Dendritic cell treated with granulocyte-macrophage colony-stimulating factor and Interleukin-4, amounts not matched to agents 40 ng/mL and 50 ng/mL, for 4 days (primary cell): ENCODE data around the gene CXCL3.

Source experiments
- H3K27ac Mint-ChIP-seq: one replicate; pipeline ENCODE4 v1.8.0; 2022; ENCODE audit warnings: mild to moderate bottlenecking, mixed read lengths
- H3K27me3 Mint-ChIP-seq: one replicate; pipeline ENCODE4 v1.8.0; 2022; ENCODE audit warnings: mild to moderate bottlenecking, mixed read lengths
- H3K36me3 Mint-ChIP-seq: one replicate; pipeline ENCODE4 v1.8.0; 2022; ENCODE audit warnings: low read depth, mixed read lengths
- H3K4me1 Mint-ChIP-seq: one replicate; pipeline ENCODE4 v1.8.0; 2022; ENCODE audit warnings: low read depth, mixed read lengths
- H3K4me3 Mint-ChIP-seq: one replicate; pipeline ENCODE4 v1.8.0; 2022; ENCODE audit warnings: mild to moderate bottlenecking, moderate library complexity, mixed read lengths
- H3K9me3 Mint-ChIP-seq: one replicate; pipeline ENCODE4 v1.8.0; 2022; ENCODE audit warnings: mixed read lengths
- intact Hi-C: fragments of 100-400 bp; cut with micrococcal nuclease; formaldehyde crosslinking; loops from one replicate; pipeline ENCODE4 v1.15.0; 2022

The CXCL3 gene

DNA sequence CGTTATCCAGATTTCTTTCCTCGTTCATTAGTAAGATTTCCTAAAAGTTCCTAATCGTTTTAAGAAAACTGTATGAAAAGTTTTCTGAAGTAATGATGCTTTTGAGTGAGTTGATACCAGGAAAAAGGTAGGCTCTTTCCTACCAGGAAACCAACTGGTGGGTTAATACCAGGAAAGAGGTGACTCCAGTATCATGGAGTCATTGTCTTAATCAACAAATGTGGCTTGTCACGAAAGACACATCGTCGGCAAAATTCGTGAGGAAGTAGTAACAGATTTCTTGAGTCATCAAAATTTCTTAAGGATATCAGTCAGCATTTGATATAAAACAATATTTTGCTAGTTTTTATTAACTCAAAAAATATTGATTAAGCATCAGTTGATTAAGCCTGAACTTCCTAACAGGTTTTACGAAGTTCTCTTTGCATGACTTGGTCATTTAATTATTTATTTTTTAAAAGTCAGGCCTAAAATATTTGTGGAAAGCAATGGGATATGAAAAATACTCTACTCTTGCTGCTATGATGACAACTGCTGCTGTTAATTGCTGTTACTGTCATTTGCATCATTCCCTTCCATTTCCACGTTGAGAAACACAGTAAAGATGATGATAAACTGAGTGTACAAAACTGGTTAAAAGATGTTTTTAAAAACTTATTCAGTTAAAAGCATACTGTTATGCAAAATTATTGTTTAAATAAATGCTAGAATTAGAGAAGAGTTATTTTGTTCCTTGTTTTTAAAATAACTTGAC is 47.3 kb downstream of the CXCL3 start:
- Mint-ChIP-seq H3K36me3 (no peaks in the 10 kb centered on the region), H3K9me3 (no peaks in the 10 kb centered on the region), H3K4me1 (peaks cover 5% of the 10 kb centered on the region), H3K4me3 (no peak overlapping the region), H3K27ac (no peak overlapping the region), H3K27me3 (peaks cover 5% of the 10 kb centered on the region)
- intact Hi-C loops: no loop called here

DNA sequence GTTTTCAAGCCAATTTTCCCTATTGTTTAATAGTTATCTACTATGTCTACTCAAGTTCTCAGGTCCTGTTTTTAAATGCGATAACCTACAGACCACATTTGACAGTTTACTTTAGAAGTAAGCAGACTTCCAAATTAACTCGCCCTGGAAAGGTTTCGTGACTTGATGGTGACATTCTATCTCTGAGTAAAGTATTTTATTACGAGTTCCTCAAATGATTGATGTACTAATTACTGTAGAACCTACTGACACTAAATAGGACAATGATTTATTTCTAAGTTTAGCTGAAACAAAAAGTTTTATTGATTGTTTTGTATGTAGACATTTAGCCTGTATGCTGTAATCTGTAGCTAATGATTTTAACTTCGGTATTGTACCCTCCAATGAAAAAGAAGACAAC is 48.6 kb downstream of the CXCL3 start:
- no peak overlapping the region for H3K4me3 Mint-ChIP-seq
- H3K27me3 Mint-ChIP-seq: peaks cover 2% of the 10 kb centered on the region
- H3K9me3 Mint-ChIP-seq: no peaks in the 10 kb centered on the region
- H3K4me1 Mint-ChIP-seq: peaks cover 5% of the 10 kb centered on the region
- H3K27ac Mint-ChIP-seq: no peak overlapping the region
- intact Hi-C loops: no loop called here
- no peaks in the 10 kb centered on the region for H3K36me3 Mint-ChIP-seq

DNA sequence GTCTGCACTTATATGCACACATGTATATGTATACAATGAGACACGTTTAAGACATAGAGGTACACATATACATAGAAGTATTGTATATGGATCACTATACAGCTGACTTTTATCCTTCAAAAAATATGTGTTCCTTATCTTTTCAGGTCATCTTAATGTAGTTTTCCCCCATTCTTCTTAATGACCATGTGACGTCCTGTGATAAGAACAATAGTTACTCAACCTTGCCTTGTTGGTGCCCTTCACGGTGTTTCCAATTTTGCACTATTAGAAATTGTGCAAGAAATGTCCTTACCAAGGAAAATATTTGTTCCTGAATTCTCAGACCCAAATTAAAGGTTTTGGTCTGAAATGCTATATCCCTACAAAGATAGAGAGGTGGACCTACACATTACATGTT is 49.5 kb downstream of the CXCL3 start:
- Mint-ChIP-seq H3K36me3 (no peaks in the 10 kb centered on the region), H3K9me3 (no peaks in the 10 kb centered on the region), H3K27ac (no peak overlapping the region), H3K27me3 (no peaks in the 10 kb centered on the region), H3K4me3 (no peak overlapping the region), H3K4me1 (peaks cover 5% of the 10 kb centered on the region)
- intact Hi-C loops: no loop called here

DNA sequence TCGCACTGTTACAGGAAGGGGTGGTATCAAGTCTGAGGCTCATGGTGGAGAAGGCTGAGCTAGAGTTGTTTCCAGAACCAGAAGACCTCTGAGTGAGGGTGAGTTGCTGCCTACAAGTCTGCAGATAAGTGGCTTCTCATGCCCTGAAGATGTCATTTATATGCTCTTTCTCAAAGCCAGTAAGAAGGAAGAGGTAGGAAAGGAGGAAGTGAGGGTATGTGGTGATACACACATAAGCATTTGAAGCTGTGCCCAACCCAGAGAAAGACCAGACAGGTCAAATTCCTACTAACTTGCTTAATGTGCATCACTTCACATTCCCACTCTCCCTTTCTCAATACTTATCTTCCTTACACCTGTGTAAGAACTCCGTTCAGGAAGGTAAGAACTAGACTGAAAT is 50.4 kb downstream of the CXCL3 start, which contains the start of gene PPBP:
TSS of gene PPBP (minus strand) at position 130 of the 400 bp plus-strand sequence. CDS start at position 43, 87 bp downstream.
- Mint-ChIP-seq H3K9me3 (no peaks in the 10 kb centered on the region), H3K27ac (no peak within 1 kb of the TSS), H3K36me3 (no peaks in the 10 kb centered on the region), H3K4me1 (peaks cover 5% of the 10 kb centered on the region), H3K27me3 (no peaks in the 10 kb centered on the region), H3K4me3 (no peak within 1 kb of the TSS)
- intact Hi-C loops: no loop called here
